B cell (primary cell): Measurements from ENCODE around the gene KSR1. TPM values are rescaled to one million over a fixed set of nuclear protein-coding genes. Genes with fewer than 3 reads are reported as not detected.

ENCODE experiments used
- ATAC-seq: fragments of 200-7000 bp; cut with Tn5 transposase; one replicate; pipeline ENCODE4 v1.10.0; 2021; ENCODE audit warnings: low read depth, mild to moderate bottlenecking, moderate number of reproducible peaks, moderate library complexity
- CTCF ChIA-PET: fragments of 350-600 bp; sonication (Branson Sonifier 250); formaldehyde crosslinking; loops from one replicate; lab custom pipeline; 2021; ENCODE audit warnings: antibody characterized with exemption, inconsistent platforms; lab: Charles Lee
- POLR2A ChIA-PET: fragments of 350-600 bp; sonication (Branson Sonifier 250); formaldehyde crosslinking; loops from one replicate; lab custom pipeline; 2021; ENCODE audit warnings: antibody characterized with exemption; lab: Charles Lee
- DNase-seq: peaks from one replicate; pipeline ENCODE4 v3.0.0; 2013
- H2AFZ ChIP-seq: 2 replicates; pipeline ENCODE4 v1.6.1; 2012; ENCODE audit warnings: mild to moderate bottlenecking, low read depth, low read length; ENCODE audit not compliant: insufficient read depth, poor library complexity, severe bottlenecking
- H3K27ac ChIP-seq, 2 donors: 1 replicate in 1 of 2; 2 replicates in 1 of 2; pipeline ENCODE4 v1.5.1; 2012 to 2013; ENCODE audit warnings: low read length in 2 of 2, mild to moderate bottlenecking in 2 of 2, moderate library complexity in 1 of 2
- H3K27me3 ChIP-seq, 4 experiments: fragments of 200-600 bp in 1 of 4; sonication (generic) in 1 of 4; replicated peaks in 1 of 4; 1 replicate in 2 of 4; 2 replicates in 2 of 4; pipeline versions ENCODE4 v1.6.1 to v1.7.0; 2013 to 2016; ENCODE audit warnings: low read length in 3 of 4, mild to moderate bottlenecking in 2 of 4, mixed read lengths in 1 of 4, moderate library complexity in 1 of 4; ENCODE audit not compliant: insufficient read depth in 4 of 4, control insufficient read depth in 3 of 4; ENCODE audit errors: control extremely low read depth in 1 of 4
- H3K36me3 ChIP-seq, 2 experiments: replicated peaks in 1 of 2; 1 replicate in 1 of 2; 2 replicates in 1 of 2; pipeline versions ENCODE4 v1.6.1 to v1.7.1; 2013; ENCODE audit warnings: low read length in 1 of 2; ENCODE audit not compliant: insufficient read depth in 2 of 2, control insufficient read depth in 1 of 2; ENCODE audit errors: control extremely low read depth in 1 of 2, extremely low read depth in 1 of 2
- H3K4me1 ChIP-seq, 2 donors: fragments of 200-600 bp in 1 of 2; sonication (generic) in 1 of 2; 1 replicate in 1 of 2; 2 replicates in 1 of 2; pipeline versions ENCODE4 v1.5.1 to v1.6.1; 2013 to 2017; ENCODE audit warnings: low read length in 2 of 2; ENCODE audit not compliant: control insufficient read depth in 2 of 2, insufficient read depth in 2 of 2
- H3K4me2 ChIP-seq: replicated peaks from 2 replicates; pipeline ENCODE3; 2012; ENCODE audit warnings: mild to moderate bottlenecking, low read depth, low read length; ENCODE audit not compliant: poor library complexity, severe bottlenecking
- H3K4me3 ChIP-seq, 5 experiments: fragments of 200-600 bp in 1 of 5; sonication (generic) in 1 of 5; 1 replicate in 3 of 5; 2 replicates in 2 of 5; pipeline versions ENCODE4 v1.5.1 to v1.7.0; 2011 to 2016; ENCODE audit warnings: low read length in 4 of 5, mild to moderate bottlenecking in 4 of 5, low read depth in 2 of 5, control low read depth in 1 of 5, moderate library complexity in 1 of 5; ENCODE audit not compliant: insufficient read depth in 1 of 5; ENCODE audit errors: control extremely low read depth in 1 of 5, extremely low read depth in 1 of 5
- H3K79me2 ChIP-seq: fragments of 200-600 bp; sonication (generic); one replicate; pipeline ENCODE4 v1.6.0; 2016; ENCODE audit warnings: low read length; ENCODE audit not compliant: control insufficient read depth, insufficient read depth
- H3K9ac ChIP-seq: fragments of 200-600 bp; sonication (generic); 2 replicates; pipeline ENCODE4 v1.6.1; 2017; ENCODE audit warnings: mild to moderate bottlenecking, low read length, moderate library complexity
- H3K9me3 ChIP-seq, 3 donors: one replicate each; pipeline versions ENCODE4 v1.6.1 to v1.7.1; 2013; ENCODE audit warnings: low read length in 2 of 3; ENCODE audit not compliant: control insufficient read depth in 2 of 3, insufficient read depth in 1 of 3; ENCODE audit errors: control extremely low read depth in 1 of 3
- H4K20me1 ChIP-seq: 2 replicates; pipeline ENCODE4 v1.6.0; 2012; ENCODE audit warnings: mild to moderate bottlenecking, low read length; ENCODE audit not compliant: insufficient read depth, control insufficient read depth, poor library complexity, severe bottlenecking
- H3K27ac Mint-ChIP-seq: one replicate; pipeline ENCODE4 v1.8.0; 2021; ENCODE audit warnings: mixed read lengths
- H3K27me3 Mint-ChIP-seq: one replicate; pipeline ENCODE4 v1.8.0; 2021; ENCODE audit warnings: mixed read lengths
- H3K4me1 Mint-ChIP-seq: one replicate; pipeline ENCODE4 v1.8.0; 2021; ENCODE audit warnings: mixed read lengths
- H3K4me3 Mint-ChIP-seq: one replicate; pipeline ENCODE4 v1.8.0; 2021; ENCODE audit warnings: mixed read lengths
- H3K9me3 Mint-ChIP-seq: one replicate; pipeline ENCODE4 v1.8.0; 2022; ENCODE audit warnings: mixed read lengths; ENCODE audit not compliant: insufficient read depth
- CTCF ChIP-seq: fragments of 200-600 bp; IDR thresholded peaks from one replicate; pipeline ENCODE4 v1.8.0; 2022; ENCODE audit warnings: antibody characterized with exemption, mild to moderate bottlenecking
- EZH2 ChIP-seq: IDR thresholded peaks from 2 replicates; pipeline ENCODE4 v1.6.1; 2012; ENCODE audit warnings: borderline replicate concordance, low read depth, mild to moderate bottlenecking, moderate library complexity, low read length; ENCODE audit not compliant: insufficient read depth, poor library complexity, severe bottlenecking
- WGBS: methylation state at CpG from one replicate; pipeline ENCODE4 v1.1.5; 2013; ENCODE audit warnings: missing lambda C conversion rate; ENCODE audit not compliant: insufficient coverage; 5-methylcytosine and 5-hydroxymethylcytosine counted together
- intact Hi-C: fragments of 100-400 bp; cut with micrococcal nuclease; formaldehyde crosslinking; loops from one replicate; pipeline ENCODE4 v1.10.0; 2022
- polyA plus RNA-seq: library from polyadenylated mRNA; depleted of rRNA; stranded (reverse); fragments of >200 nt; gene quantifications from 2 replicates; pipeline ENCODE4 v1.2.3, GENCODE V29; 2012
- total RNA-seq, 2 donors: library from RNA; stranded (reverse); fragments of 120-200 nt in 1 of 2; gene quantifications; 1 replicate in 1 of 2; 2 replicates in 1 of 2; pipeline versions ENCODE4 v1.2.3 to v1.2.4, GENCODE V29; 2013 to 2022

Gene KSR1
- total and polyA plus RNA-seq, 2 donors (not counting 1 experiment from before 2014, with no cell fraction given) = 27.5 to 85.6 TPM

- Histone ChIP-seq H2AFZ (no peak overlapping the region), H3K9ac (no peak overlapping the region), H3K4me2 (no peak overlapping the region), H3K36me3 (no peaks in the 10 kb centered on the region), H3K27ac (no peak overlapping the region), H3K27me3 (no peaks in the 10 kb centered on the region), H3K79me2 (peaks cover 39% of the 10 kb centered on the region), H3K4me3 (no peak overlapping the region), H3K4me1 (peaks cover 21 to 27% of the 10 kb centered on the region in 2 donors), H3K9me3 (peaks cover 0 to 8% (median 0%) of the 10 kb centered on the region in 3 donors), H4K20me1 (no peaks in the 10 kb centered on the region)
- no peak for DNase-seq
- no CpG with 5 or more reads among the region's 4 CpGs for WGBS
- no peaks in the 10 kb centered on the region for H3K9me3 Mint-ChIP-seq
- TF ChIP-seq CTCF = no peak
- no peak for TF ChIP-seq EZH2
- ATAC-seq = no peak
- intact Hi-C loops = no loop called here
- ChIA-PET POLR2A (no interaction called here), CTCF (no interaction called here)
- no peaks in the 10 kb centered on the region for H3K27me3 Mint-ChIP-seq
- H3K27ac Mint-ChIP-seq = no peak overlapping the region
- peaks cover 31% of the 10 kb centered on the region for H3K4me1 Mint-ChIP-seq
- no peak overlapping the region for H3K4me3 Mint-ChIP-seq
Observed at GRCh38 chr17:27490391-27490790, 34.1 kb downstream of the KSR1 start.

GRCh38 chr17:27491713-27492190, 35.5 kb downstream of the KSR1 start:
- H3K79me2 ChIP-seq = peaks cover 28% of the 10 kb centered on the region
- no peak overlapping the region for H3K4me3 Mint-ChIP-seq
- H4K20me1 ChIP-seq = no peaks in the 10 kb centered on the region
- no peaks in the 10 kb centered on the region for H3K9me3 Mint-ChIP-seq
- no peak overlapping the region for H3K4me3 ChIP-seq
- H3K27me3 ChIP-seq = no peaks in the 10 kb centered on the region
- H3K4me1 ChIP-seq = peaks cover 25 to 27% of the 10 kb centered on the region in 2 donors
- H3K27me3 Mint-ChIP-seq = no peaks in the 10 kb centered on the region
- no peak overlapping the region for H3K4me2 ChIP-seq
- H3K9me3 ChIP-seq = peaks cover 0 to 8% (median 0%) of the 10 kb centered on the region in 3 donors
- no peak overlapping the region for H3K27ac Mint-ChIP-seq
- H3K4me1 Mint-ChIP-seq = peaks cover 36% of the 10 kb centered on the region
- TF ChIP-seq EZH2 (no peak), CTCF (no peak)
- ATAC-seq = no peak
- intact Hi-C loops = no loop called here
- no peak overlapping the region for H3K27ac ChIP-seq
- CTCF ChIA-PET = interaction anchor here (0.8 kb wide), 1 partner anchor 108 kb away, joined by 3 read pairs; no protein-coding TSS in a partner anchor
- POLR2A ChIA-PET = no interaction called here
- no peak overlapping the region for H2AFZ ChIP-seq
- WGBS = 84% methylated on average over 10 of the region's 12 CpGs
- DNase-seq = no peak
- no peak overlapping the region for H3K9ac ChIP-seq
- H3K36me3 ChIP-seq = no peaks in the 10 kb centered on the region
